Stimulated activated CD8-positive, alpha-beta memory T cell treated with anti-CD3 and anti-CD28 coated beads, Interleukin-15, amount 100 ng/mL, for 24 hours (primary cell): ENCODE results near the gene NUTF2.
"Not testable (repeated sequence)": the region's sequence is repeated elsewhere in the genome, so short reads cannot be mapped to it uniquely, and the experiment has no call there.

ENCODE experiments used
- DNase-seq: peaks from one replicate; pipeline ENCODE4 v3.0.0-alpha.2; 2020; ENCODE audit warnings: low read depth

The NUTF2 gene

DNA sequence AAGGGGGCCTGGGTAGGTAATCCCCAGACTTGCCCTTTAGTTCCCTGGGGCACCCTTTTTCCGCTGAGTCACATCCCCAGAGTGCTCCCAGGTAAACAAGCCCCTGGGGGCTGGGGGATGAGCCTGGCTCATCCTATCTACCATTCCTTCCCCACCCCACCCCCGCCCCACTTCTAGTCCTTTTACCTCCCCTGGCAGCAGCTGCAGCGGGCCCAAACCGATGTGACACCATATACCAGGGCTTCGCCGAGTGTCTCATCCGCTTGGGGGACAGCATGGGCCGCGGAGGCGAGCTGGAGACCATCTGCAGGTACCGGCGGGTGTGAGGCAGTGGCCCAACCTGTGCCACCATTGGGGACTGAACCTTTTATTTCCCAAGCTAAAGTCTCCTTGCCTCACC is 38.8 kb downstream of the NUTF2 start:
- DNase-seq: no peak

DNA sequence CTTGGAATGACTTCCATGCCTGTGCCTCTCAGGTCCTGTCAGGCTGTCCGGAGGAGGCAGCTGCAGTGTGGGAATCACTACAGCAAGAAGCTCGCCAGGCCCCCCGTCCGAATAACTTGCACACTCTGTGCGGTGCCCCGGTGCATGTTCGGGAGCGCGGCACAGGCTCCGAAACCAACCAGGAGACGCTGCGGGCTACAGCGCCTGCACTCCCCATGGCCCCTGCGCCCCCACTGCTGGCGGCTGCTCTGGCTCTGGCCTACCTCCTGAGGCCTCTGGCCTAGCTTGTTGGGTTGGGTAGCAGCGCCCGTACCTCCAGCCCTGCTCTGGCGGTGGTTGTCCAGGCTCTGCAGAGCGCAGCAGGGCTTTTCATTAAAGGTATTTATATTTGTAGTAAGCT is 39.2 kb downstream of the NUTF2 start:
- DNase-seq: no peak

DNA sequence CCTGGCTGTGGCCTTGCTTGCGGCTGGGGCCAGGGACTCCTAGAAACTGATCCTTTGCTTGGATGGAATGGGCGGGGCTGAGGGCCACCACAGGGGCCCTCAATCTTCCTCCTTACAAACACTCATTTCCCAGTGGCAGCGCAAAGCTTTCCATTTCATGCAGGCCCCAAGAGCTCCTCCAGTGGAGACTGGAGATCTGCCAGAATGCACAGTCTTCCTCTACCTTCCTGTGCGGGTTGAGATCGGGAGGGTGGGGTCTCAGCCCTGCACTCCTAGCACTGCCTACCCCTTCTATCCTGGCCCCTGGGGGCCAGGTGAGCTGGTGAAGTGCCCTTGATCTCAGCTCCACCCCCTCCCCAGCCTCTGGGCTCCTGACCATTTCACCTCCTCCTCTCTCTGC is 39.7 kb downstream of the NUTF2 start:
- DNase-seq: no peak

DNA sequence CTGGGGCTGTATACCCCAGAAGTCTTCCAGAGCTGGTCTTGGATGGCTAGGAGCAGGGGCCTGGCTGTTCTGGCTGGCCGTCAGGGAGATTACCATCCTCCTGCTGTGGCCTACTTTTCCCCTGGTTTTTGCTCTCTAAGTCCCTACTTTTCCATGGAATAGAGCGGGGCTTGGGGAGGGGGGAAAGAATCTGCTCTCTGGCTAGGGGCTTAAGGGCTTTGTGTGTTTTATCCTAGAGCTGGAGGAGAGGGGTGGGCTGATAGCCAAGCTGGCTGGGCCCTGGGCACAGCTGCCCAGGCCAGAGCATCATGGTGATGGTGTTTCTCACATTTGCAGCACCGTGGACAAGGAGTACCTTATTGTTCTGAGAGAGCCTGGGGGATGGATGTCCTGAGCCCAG is 41.6 kb downstream of the NUTF2 start:
- DNase-seq: no peak

DNA sequence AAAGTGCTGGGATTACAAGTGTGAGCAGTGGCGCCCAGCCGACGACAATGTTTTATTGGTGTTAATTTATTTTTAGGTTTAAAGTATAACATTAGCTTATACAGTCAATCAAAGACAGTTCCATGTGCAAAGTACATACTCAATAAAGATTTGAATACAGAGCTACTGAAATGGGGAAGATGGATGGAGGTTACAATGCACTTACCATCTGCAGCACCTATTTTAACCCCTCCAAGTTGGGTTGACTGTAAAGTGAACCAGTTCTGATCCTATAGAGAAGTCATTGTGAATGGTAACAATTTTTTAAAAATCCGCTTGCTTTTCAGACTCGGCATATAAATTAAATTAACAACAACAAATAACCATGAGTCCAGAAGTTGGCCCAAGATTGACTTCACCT is 45.6 kb downstream of the NUTF2 start:
- DNase-seq: no peak

DNA sequence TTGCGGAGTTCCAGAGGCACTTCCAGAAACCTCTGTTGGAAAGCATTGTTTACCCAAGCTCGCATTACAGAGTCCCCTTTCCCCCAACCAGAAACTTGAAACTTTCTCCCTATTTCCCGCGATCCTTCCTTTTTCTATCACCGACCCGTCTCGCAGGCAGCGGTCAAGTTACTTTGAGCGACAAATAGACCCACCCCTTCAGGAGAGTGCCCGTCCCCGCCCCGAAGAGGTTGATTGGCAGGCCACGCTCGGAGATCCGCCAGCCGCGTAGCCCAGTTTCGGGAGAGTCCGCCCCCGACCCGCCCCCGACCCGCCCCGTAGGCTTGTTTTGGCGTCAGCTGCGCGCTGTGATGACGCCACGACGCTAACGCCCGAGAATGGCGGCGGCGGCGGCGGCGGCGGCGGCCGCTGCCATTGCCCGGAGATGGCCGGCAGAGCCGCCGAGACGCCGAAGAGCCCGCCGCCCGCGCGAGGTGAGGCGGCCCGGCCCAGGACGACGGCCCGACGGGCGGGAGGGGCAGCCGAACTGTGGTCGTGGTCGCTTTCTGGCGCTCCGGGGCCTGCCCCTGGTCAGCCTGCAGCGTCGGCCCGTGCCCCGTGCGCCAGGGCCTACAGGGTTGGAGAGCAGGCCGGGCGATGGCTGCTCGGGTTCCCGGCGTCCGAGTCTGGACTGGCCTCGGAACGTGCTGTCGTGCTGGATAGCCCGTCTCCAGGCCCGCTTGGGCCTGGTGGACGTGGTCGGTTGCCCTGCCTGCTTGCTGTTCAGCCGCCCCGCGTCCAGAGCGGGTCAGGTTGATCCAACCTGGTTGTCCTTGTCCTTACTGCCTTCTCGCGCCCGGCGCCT is 46.4 kb downstream of the NUTF2 start, which contains the start of gene PSKH1:
Gene PSKH1 (plus strand): TSS at position 356 of the 844 bp plus-strand sequence. CDS start 15,496 bp downstream, outside the sequence.
- DNase-seq: peak; percentile 86

DNA sequence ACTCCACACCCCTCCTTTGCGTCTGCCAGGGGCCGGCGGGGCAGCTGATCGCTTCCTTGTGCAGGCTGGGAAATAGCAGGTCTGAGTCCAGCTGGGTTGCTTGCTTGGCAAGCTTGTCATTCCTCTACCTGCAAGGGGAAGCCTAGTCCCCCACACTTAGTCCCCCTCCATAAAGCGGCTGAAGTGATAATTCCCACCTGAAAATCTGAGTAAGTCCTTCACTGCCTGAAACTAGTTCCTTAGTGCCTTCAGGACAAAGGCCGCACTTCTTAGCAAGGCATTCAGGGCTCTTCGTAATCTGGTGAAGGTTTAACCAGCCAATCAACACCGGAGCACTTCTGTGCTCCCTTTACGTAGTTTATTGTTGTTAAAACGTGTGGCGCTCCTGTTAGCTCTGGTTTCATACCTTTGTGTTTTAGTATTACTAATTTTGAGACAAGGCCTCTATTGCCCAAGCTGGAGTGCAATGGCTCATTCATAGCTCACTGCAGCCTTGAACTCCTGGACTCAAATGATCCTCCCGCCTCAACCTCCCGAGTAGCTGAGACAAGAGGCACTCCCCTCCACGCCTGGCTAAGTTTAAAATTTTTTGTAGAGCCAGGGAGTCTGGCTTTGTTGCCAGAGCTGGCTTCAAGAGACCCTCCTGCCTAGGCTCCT is 47.1 kb downstream of the NUTF2 start:
- no peak for DNase-seq

DNA sequence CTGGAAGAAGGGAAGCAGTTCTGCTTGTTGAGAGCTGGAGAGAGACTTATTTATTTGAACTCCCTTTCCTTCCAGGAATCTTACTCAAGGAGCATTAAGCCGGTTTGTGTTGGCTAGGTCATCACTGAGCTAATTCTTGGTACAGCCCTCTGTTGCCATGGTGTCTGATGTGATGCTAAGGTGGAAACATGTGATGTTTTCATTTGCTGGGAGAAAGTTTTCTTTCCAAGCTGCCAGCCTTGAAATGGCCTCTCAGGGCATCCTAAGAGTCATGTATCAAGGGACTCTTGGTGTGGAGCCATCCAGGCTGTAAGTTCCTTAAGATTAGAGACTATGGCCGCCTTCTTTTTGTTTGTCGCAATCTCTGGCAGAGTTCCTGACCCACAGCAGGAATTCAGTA is 50.5 kb downstream of the NUTF2 start:
- DNase-seq: no peak

DNA sequence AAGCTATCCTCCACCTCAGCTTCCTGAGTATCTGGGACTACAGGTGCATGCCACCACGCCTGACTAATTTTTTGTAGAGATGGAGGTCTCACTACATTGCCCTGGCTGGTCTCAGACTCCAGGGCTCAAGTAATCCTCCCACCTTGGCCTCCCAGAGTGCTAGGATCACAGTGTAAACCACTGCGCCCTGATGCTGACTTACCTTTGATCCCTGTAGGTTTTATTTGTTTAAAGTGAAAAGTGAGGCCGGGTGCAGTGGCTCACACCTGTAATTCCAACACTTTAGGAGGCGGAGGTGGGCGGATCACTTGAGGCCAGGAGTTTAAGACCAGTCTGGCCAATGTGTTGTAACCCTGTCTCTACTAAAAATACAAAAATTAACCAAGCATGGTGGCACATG is 55.0 kb downstream of the NUTF2 start:
- DNase-seq: no peak

DNA sequence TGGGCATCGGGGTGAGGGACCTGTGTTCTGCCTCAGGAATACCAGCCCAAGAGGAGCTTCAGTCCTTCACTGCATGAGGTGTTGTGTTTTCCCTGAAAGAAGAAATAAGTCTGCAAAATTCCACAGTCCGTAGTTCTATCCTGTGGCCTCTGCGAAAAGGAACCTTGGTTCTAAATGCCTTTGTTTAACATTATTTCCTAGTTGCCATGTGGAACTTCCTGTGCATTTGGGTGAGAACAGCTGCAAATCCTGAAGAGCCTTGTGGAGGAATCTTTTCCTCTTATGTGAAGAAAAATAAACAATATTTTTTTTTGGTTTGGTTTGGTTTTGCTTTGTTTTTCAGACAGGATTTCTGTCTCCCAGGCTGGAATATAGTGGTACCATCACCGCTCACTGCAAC is 56.1 kb downstream of the NUTF2 start:
- no peak for DNase-seq

DNA sequence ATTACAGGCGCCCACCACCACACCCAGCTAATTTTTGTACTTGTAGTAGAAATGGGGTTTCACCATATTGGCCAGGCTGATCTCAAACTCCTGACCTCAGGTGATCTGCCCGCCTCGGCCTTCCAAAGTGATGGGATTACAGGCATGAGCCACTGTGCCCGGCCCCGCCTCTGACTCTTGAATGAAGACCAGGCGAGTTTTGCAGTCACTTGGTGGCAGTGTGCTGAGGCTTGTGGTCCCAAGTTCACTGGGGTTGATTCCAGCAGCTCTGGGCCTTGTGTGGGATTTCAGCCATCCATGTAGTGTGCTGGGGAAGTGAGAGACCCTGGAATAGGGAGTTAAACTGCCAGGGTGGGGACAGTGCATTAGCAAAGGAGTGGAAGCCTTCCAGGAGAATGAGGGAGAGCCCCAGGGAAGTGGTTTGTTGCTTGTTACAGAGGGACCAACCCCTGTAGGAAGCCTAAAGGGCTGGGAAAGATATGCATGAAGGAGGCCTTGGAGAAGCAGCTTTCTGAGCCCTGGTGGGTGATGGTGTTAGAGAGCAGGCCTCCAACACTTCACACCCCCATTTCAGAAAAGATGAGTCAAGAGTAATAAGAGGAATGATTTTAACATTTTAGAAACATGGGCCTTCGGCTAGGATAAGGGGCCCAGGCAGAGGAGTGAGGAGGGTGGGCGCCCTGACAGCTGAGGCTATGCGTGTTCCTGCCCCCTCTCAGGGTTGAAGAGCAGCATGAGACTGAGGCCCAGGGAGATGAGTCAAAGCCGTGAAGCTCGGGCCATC is 60.9 kb downstream of the NUTF2 start:
- DNase-seq: no peak

DNA sequence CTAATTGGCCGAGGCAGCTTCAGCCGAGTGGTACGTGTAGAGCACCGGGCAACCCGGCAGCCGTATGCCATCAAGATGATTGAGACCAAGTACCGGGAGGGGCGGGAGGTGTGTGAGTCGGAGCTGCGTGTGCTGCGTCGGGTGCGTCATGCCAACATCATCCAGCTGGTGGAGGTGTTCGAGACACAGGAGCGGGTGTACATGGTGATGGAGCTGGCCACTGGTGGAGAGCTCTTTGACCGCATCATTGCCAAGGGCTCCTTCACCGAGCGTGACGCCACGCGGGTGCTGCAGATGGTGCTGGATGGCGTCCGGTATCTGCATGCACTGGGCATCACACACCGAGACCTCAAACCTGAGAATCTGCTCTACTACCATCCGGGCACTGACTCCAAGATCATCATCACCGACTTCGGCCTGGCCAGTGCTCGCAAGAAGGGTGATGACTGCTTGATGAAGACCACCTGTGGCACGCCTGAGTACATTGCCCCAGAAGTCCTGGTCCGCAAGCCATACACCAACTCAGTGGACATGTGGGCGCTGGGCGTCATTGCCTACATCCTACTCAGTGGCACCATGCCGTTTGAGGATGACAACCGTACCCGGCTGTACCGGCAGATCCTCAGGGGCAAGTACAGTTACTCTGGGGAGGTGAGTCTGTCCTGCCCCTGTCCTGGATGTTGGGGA is 62.5 kb downstream of the NUTF2 start:
- no peak for DNase-seq

DNA sequence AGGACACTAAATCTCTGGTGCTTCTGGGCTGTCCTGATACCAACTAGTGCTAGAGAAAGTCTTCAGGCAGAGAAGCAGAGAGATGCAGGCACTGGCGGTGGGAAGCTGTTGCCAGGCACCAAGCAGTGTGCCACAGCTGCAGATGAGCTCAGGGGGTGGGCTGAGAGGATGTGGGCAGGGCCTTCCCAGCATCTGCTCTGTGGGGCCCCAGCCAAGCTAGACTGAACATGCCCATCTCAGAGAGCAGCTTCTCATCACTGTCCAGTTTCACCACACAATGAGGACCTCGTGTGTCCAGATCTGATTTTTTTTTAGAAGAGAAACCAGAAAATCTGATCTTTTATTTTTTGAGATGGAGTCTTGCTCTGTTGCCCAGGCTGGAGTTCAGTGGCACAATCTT is 63.4 kb downstream of the NUTF2 start:
- DNase-seq: no peak

DNA sequence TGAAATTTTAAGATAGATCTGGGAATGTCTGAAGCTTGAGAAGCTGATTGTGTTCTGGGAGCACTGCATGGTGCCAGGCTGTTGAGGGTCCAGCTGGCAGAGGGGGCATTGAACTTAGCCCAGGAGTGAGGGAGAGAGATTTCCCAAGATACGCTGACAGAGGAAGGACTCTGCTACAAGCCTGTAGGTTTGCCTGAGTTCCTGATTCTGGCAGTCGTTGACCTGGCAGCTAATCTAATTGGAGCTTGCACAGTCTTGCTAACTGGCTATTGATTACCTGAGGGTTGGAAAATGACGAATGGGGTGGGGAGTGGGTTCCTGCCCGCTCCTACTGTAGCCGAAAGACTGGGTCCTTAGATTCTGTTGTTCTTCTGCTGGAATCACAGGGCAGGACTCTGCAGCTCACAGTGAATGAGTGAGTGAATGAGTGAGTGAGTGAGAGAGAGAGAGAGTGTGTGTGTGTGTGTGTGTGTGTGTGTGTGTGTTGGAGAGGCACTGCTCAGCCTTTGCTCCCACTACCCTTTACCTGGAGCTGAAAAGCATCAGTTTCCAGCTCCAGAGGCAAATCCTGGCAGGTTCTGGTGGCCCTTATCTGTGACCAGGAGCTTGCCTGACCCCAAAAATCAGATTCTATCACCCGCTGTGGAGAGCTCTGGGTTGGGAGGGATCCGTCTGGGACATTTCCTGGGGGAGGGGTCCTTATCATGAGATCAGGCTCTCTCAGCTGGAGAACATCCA is 68.2 kb downstream of the NUTF2 start:
- no peak for DNase-seq

DNA sequence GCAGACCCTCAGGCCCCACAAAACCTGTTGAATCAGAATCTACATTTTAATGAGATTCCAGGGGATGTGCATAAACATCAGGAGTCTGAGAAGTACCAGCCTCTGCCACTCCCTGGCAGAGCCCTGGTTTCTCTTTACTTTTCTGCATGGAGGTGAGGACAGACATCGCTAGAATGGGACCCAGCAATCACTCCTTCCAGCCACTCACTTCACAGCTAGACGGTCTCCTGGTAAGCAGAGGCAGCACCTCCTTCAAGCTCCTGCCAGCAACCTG is 68.7 kb downstream of the NUTF2 start:
- DNase-seq: not testable (repeated sequence)

DNA sequence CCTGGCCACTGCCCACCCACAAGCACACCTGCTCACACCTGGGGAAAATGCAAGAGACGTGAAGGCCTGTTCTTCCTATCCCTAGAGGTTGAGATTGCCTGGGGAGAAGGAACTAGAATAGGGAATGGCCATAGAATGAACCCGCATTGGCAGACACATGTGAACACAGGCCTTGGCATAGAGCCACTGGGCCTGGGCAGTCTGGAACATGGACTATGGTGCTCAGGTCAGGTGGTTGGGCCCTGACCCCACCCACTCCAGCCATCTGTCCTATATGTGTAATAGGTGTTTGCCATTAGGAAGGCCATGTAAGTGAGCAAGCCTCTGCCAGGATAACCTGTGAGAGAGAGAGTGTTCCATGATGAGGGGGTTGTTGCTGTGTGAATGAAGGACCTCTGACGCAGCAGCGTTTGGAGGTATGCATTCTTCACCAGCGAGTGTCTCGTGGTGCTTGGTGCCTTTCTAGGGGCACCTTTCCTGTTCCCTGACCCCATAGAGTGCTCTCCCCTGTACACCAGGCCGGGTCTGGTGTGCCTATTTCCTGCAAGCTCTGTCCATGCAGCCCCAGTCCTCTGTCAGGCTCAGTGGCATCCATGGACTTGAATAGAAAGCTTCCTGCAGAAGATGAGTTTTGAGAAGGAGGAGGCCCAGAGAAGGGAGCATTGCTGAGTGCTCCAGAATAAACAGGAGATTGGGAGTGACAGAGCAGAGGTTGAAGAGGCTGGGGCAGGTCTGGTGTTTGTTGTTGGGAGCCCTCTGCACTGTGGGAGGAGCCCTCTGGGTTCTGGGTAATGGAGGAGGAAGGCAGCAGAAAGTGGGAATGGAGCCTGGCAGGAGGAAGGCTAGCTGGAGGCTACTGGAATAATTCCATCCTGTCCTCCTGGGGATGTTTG is 69.3 kb downstream of the NUTF2 start:
- no peak for DNase-seq

DNA sequence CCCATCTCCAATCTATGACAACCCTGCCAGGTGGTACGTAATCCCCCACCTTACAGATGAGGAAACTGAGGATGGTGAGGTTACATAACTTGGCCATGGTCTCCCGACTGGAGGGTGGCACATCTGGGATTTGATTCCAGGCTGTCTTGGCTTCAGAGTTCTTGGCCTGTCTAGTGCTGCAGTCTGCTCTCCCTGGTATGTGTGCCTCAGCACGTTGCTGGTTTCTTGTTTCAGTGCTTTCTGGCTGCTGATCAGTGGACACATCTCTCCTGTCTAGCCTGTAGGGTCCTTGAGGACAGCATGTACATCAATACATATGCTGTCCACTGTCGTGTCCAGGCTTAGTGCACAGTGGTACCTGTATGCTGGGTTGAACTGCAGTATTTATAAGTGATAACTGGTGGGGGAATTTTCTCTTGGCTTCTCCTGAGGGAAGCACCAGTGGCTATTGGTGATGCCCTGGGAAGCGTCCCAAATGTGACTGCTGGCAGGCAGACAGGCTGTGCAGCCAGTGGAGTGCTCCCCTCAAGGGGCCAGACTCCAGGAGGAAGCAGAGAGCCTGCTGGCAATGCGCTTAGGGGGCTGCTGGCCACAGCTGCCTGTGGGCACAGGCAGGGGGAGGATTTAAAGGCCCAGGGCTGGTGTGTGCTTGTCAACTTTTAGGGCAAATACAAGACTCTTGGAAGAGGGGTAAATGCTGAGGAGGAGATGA is 70.6 kb downstream of the NUTF2 start:
- DNase-seq: no peak

DNA sequence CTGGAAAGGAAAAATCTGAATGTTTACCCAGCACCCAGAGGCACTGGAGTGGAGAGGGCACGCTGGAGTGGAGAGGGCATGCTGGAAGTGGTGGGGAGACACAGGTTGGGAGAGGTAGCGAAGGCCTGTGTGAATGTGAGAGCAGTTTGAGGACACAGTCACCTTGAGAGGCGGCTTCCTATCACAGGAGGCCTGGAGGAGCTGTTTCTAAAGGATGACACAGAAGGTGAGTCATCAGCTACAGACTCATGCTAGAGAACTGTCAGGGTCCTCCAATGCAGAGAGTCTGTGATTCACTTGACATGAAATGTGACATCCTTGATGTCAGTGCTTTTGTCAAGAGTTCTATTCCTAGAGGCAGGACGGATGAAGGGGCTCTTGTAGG is 71.1 kb downstream of the NUTF2 start:
- no peak for DNase-seq

DNA sequence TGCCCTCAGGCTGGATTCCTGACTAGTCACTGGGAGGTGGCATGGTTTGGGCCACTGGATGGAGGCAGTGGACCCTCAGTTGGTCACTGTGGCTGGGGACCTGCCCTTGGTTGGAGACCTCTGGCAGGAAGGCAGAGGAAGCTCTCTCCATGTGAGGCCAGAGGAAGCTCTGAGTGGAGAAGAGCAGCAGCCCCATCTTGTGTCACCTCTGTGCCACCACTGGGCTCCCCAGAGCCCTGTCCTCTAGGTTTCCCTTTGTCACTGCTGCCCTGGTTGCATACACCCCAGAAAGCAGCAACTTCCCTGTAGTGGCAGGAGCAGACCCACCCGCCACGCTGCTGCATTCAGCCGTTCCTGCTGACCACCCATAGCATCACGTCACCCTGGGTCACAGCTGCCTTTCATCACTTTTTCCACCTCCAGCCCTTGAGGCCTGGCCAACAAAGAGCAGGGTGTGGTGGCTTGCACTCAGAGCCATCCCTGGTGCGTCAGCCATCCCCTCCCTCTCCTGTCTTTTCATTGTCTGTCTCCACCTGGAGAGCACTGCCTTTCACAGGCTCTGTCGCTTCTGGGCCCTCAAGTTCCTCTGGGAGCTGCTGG is 73.0 kb downstream of the NUTF2 start:
- DNase-seq: no peak
